Measurements from ENCODE around the gene SPRED2.
A peak's percentile ranks its signal among the peaks of the same experiment; 100 is the strongest.

The SPRED2 gene

GRCh38 chr2:65311049-65311448 is 121.3 kb downstream of the SPRED2 start:
- no peak for DNase-seq (ENCODE audit: low read depth in 2 of 2)

- no peak for DNase-seq (ENCODE audit: low read depth in 2 of 2)
Measured at GRCh38 chr2:65309699-65310098, 122.7 kb downstream of the SPRED2 start.

- no peak for DNase-seq (ENCODE audit: low read depth in 2 of 2)
Measured at GRCh38 chr2:65305934-65306333, 126.5 kb downstream of the SPRED2 start.

GRCh38 chr2:65300761-65301711 is 131.4 kb downstream of the SPRED2 start:
- DNase-seq (ENCODE audit: low read depth in 2 of 2): peak; percentile 41 to 73

GRCh38 chr2:65300134-65300760 is 132.2 kb downstream of the SPRED2 start:
- no peak for DNase-seq (ENCODE audit: low read depth in 2 of 2)

- DNase-seq (ENCODE audit: low read depth in 2 of 2): peak; percentile 51 to 63
Measured at GRCh38 chr2:65299246-65299645, 133.2 kb downstream of the SPRED2 start.

- DNase-seq (ENCODE audit: low read depth in 2 of 2): no peak
Measured at GRCh38 chr2:65298089-65298488, 134.3 kb downstream of the SPRED2 start.

GRCh38 chr2:65297544-65297943 is 134.9 kb downstream of the SPRED2 start:
- DNase-seq (ENCODE audit: low read depth in 2 of 2): no peak

- DNase-seq (ENCODE audit: low read depth in 2 of 2): no peak
Measured at GRCh38 chr2:65296971-65297370, 135.4 kb downstream of the SPRED2 start.

- DNase-seq (ENCODE audit: low read depth in 2 of 2): no peak
Measured at GRCh38 chr2:65294701-65295100, 137.7 kb downstream of the SPRED2 start.

- DNase-seq (ENCODE audit: low read depth in 2 of 2): no peak
Measured at GRCh38 chr2:65294136-65294535, 138.3 kb downstream of the SPRED2 start.

GRCh38 chr2:65293376-65293775 is 139.0 kb downstream of the SPRED2 start:
- DNase-seq (ENCODE audit: low read depth in 2 of 2): no peak

- no peak for DNase-seq (ENCODE audit: low read depth in 2 of 2)
Measured at GRCh38 chr2:65292461-65293011, 139.9 kb downstream of the SPRED2 start.

- no peak for DNase-seq (ENCODE audit: low read depth in 2 of 2)
Measured at GRCh38 chr2:65292106-65292400, 140.3 kb downstream of the SPRED2 start.

GRCh38 chr2:65291216-65292105 is 140.9 kb downstream of the SPRED2 start:
- no peak for DNase-seq (ENCODE audit: low read depth in 2 of 2)

GRCh38 chr2:65287364-65287763 is 145.0 kb downstream of the SPRED2 start:
- DNase-seq (ENCODE audit: low read depth in 2 of 2): no peak

GRCh38 chr2:65282477-65283053 is 149.8 kb downstream of the SPRED2 start:
- DNase-seq (ENCODE audit: low read depth in 2 of 2): no peak

GRCh38 chr2:65281627-65282351 is 150.6 kb downstream of the SPRED2 start:
- DNase-seq (ENCODE audit: low read depth in 2 of 2): no peak

GRCh38 chr2:65279756-65280155 is 152.6 kb downstream of the SPRED2 start:
- no peak for DNase-seq (ENCODE audit: low read depth in 2 of 2)

GRCh38 chr2:65278531-65278981 is 153.8 kb downstream of the SPRED2 start:
- DNase-seq (ENCODE audit: low read depth in 2 of 2): no peak
